Tibial artery (tissue), 4 donors: ENCODE results near the gene DNM1.

ENCODE experiments used
- DNase-seq, 2 donors: peaks; one replicate each; pipeline ENCODE4 v3.0.0-alpha.2; 2019
- H3K27ac ChIP-seq, 2 donors: fragments of 200-600 bp; sonication (generic) in 1 of 2; 1 replicate in 1 of 2; 2 replicates in 1 of 2; pipeline ENCODE4 v1.5.1; 2018 to 2019; ENCODE audit warnings: mild to moderate bottlenecking in 1 of 2
- H3K27me3 ChIP-seq, 2 donors: fragments of 200-600 bp; sonication (generic) in 1 of 2; one replicate each; pipeline versions ENCODE4 v1.5.1 to v1.6.0; 2016 to 2019
- H3K36me3 ChIP-seq, 3 donors: fragments of 200-600 bp; sonication (generic) in 2 of 3; one replicate each; pipeline ENCODE4 v1.5.1; 2016 to 2019; ENCODE audit warnings: mild to moderate bottlenecking in 2 of 3
- H3K4me1 ChIP-seq, 4 donors: fragments of 200-600 bp; sonication (generic) in 2 of 4; 1 replicate in 3 of 4; 2 replicates in 1 of 4; pipeline ENCODE4 v1.5.1; 2016 to 2019
- H3K4me3 ChIP-seq, 2 donors: fragments of 200-600 bp; sonication (generic) in 1 of 2; 1 replicate in 1 of 2; 2 replicates in 1 of 2; pipeline ENCODE4 v1.5.1; 2018 to 2019; ENCODE audit warnings: mild to moderate bottlenecking in 2 of 2
- H3K9me3 ChIP-seq, 3 donors: fragments of 200-600 bp; sonication (generic) in 1 of 3; one replicate each; pipeline ENCODE4 v1.5.1; 2016 to 2019
- intact Hi-C: fragments of 100-400 bp; cut with DNase I; formaldehyde crosslinking; loops from one replicate; pipeline ENCODE4 v1.15.0; 2023; ENCODE audit warnings: low total_unique reads
- TF ChIP-seq, protein P1 (sequence below), 2 experiments: fragments of 200-600 bp in 1 of 2; fragments of 450-650 bp in 1 of 2; IDR thresholded peaks; one replicate each; pipeline ENCODE4 v1.5.1; 2017 to 2019; ENCODE audit warnings: antibody characterized with exemption in 2 of 2, mild to moderate bottlenecking in 1 of 2, moderate library complexity in 1 of 2

Gene DNM1

DNA sequence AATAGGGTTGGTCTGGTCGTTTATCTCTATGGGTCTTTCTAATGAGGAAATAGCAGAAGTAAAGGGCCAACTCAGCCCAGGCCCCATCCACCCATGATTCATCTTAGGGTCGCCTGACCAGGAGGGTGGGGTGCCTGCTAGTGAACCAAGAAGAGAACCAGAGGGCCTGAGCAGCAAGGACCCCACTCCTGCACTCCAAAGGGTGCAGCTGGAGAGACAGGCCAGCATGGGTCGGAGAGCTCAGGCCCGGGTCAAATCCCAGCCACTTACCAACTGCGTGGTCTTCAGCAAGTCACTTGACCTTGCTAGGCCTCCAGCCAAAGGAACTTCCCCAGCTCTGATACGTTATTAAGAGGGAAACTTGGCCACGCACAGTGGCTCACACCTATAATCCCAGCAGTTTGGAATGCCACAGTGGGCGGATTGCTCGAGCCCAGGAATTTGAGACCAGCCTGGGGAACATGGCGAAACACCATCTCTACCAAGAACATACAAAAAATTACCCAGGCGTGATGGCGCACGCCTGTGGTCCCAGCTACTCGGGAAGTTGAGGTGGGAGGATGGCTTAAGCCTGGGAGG is 38.8 kb upstream of the DNM1 start:
- Histone ChIP-seq H3K9me3 (no peaks in the 10 kb centered on the region), H3K27me3 (no peaks in the 10 kb centered on the region), H3K4me1 (peaks cover 0 to 33% (median 21%) of the 10 kb centered on the region in 4 donors), H3K36me3 (peaks cover 39 to 72% (median 63%) of the 10 kb centered on the region in 3 donors), H3K27ac (no peak overlapping the region), H3K4me3 (no peak overlapping the region)
- intact Hi-C loops, result no loop called here
- no peak for DNase-seq
- TF ChIP-seq, protein P1, sequence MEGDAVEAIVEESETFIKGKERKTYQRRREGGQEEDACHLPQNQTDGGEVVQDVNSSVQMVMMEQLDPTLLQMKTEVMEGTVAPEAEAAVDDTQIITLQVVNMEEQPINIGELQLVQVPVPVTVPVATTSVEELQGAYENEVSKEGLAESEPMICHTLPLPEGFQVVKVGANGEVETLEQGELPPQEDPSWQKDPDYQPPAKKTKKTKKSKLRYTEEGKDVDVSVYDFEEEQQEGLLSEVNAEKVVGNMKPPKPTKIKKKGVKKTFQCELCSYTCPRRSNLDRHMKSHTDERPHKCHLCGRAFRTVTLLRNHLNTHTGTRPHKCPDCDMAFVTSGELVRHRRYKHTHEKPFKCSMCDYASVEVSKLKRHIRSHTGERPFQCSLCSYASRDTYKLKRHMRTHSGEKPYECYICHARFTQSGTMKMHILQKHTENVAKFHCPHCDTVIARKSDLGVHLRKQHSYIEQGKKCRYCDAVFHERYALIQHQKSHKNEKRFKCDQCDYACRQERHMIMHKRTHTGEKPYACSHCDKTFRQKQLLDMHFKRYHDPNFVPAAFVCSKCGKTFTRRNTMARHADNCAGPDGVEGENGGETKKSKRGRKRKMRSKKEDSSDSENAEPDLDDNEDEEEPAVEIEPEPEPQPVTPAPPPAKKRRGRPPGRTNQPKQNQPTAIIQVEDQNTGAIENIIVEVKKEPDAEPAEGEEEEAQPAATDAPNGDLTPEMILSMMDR (IDR thresholded peaks at IDR 0.05), result no peak

DNA sequence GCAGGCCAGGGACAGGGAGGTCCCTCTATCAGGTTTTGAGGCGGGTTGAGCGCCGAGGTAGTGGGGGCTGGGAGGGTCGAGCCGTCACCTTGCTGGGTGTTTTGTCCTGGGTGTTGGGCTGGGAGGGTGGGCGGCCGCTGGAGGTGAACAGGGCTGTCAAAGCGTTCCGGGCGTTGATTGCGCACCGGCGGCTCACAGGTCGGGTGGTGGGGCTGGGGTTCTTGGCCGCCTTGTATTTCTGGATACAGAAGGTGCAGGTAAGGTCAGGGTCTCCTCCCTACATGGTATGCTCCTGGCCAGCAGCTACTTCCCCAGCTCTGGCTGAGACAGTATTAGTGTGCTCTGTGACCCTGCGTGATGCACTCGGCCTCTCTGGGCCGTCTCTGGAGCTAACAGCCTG is 37.0 kb upstream of the DNM1 start:
- H3K9me3 ChIP-seq, result no peaks in the 10 kb centered on the region
- H3K4me1 ChIP-seq, result peaks cover 0 to 20% (median 13%) of the 10 kb centered on the region in 4 donors
- TF ChIP-seq, protein P1 (IDR thresholded peaks at IDR 0.05), result no peak
- H3K36me3 ChIP-seq, result peaks cover 48 to 90% (median 80%) of the 10 kb centered on the region in 3 donors
- DNase-seq, result no peak
- no peak overlapping the region for H3K4me3 ChIP-seq
- H3K27me3 ChIP-seq, result no peaks in the 10 kb centered on the region
- H3K27ac ChIP-seq, result no peak overlapping the region
- intact Hi-C loops, result no loop called here

DNA sequence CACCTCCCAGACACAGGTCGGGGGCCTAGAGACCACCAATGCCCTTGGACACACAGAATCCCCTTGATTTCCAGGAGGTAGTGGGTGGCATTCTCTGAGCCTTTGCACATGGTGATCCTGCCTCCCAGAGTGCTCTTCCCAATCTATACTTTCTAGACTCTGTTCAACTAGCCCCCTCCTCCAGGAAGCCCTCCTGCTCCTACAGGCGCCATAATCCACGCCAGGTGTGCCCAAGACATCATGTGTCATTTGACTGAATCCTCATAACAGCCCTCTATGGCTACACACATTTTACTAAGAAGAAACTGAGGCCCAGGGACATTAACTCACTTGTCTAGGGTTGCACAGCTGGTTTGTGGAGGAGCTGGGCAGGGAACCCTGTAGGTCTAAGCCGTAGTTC is 36.0 kb upstream of the DNM1 start:
- H3K4me3 ChIP-seq, result no peak overlapping the region

DNA sequence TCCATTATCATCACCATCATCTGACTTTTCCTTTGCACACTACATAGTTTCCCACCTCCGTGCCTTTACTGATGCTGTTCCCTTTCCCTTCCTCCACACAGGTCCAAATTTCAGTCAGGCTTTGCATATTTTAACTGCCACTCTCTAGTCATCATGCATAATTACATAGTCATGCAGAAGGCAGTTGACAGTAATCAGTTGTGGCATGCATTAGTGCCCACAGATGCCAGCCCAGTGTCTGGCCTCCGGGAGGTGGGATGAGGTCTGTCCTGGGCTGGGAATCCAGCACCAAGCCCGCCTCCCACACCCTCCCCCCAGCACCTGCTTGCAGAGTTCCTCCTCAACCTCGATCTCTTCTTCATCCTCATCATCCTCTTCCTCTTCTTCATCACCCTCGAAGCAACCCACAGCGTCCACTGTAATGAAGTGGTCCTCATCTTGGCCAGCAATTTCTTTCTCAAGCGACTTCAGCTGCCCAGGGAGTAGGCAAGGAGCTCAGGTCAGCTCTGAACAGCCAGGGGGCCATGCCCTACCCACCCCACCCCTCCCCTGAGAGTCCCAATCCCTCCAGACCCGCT is 34.4 kb upstream of the DNM1 start:
- intact Hi-C loops, result no loop called here
- TF ChIP-seq, protein P1 (IDR thresholded peaks at IDR 0.05), result no peak
- no peaks in the 10 kb centered on the region for H3K27me3 ChIP-seq
- no peak overlapping the region for H3K4me3 ChIP-seq
- peaks cover 44 to 90% (median 72%) of the 10 kb centered on the region in 3 donors for H3K36me3 ChIP-seq
- no peak for DNase-seq
- no peaks in the 10 kb centered on the region for H3K9me3 ChIP-seq
- H3K4me1 ChIP-seq, result no peaks in the 10 kb centered on the region
- no peak overlapping the region for H3K27ac ChIP-seq

More for the DNA sequence above, 36.0 kb upstream of the DNM1 start:
- Histone ChIP-seq H3K36me3 (peaks cover 48 to 92% (median 82%) of the 10 kb centered on the region in 3 donors), H3K9me3 (no peaks in the 10 kb centered on the region), H3K27me3 (no peaks in the 10 kb centered on the region), H3K27ac (no peak overlapping the region), H3K4me1 (peaks cover 0 to 9% (median 5%) of the 10 kb centered on the region in 4 donors)
- intact Hi-C loops, result no loop called here
- TF ChIP-seq, protein P1 (IDR thresholded peaks at IDR 0.05), result no peak
- no peak for DNase-seq

DNA sequence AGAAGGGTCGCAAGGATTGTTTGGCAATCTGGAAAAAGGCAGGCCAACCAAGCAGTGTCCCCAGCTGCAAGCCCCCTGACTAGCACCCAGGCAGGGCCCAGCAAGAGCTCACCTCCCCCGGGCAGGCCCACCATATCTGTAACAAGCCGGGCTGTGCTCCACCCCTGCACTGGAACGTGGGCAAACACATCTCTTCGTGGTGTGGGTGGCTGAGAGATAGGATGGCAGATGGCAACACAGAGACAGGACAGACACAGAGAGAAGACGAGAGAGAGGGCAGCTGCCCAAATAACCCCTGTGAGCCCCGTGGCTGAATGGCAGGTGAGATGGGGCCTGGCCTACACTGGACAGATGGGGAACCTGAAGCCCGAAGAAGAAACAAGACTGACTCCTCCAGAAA is 33.7 kb upstream of the DNM1 start:
- no peak overlapping the region for H3K27ac ChIP-seq
- TF ChIP-seq, protein P1 (IDR thresholded peaks at IDR 0.05), result no peak
- no peaks in the 10 kb centered on the region for H3K27me3 ChIP-seq
- no peak overlapping the region for H3K4me3 ChIP-seq
- no peak for DNase-seq
- intact Hi-C loops, result no loop called here
- H3K36me3 ChIP-seq, result peaks cover 38 to 90% (median 72%) of the 10 kb centered on the region in 3 donors
- no peaks in the 10 kb centered on the region for H3K9me3 ChIP-seq
- no peaks in the 10 kb centered on the region for H3K4me1 ChIP-seq
